ENCODE measurements around the gene TAS2R43. TPM values are rescaled to one million over a fixed set of nuclear protein-coding genes. Genes with fewer than 3 reads are reported as not detected.
"Not testable (repeated sequence)": the region's sequence is repeated elsewhere in the genome, so short reads cannot be mapped to it uniquely, and the experiment has no call there.

TAS2R43 gene
- under 1 TPM; 0.48 to 0.97 TPM for total RNA-seq

- DNase-seq: no peak
- Mint-ChIP-seq H3K4me1 (ENCODE audit: low read depth) (no peaks in the 10 kb centered on the region), H3K36me3 (ENCODE audit: insufficient read depth in 2 of 2) (peaks cover 2 to 8% of the 10 kb centered on the region in 2 donors), H3K9me3 (no peaks in the 10 kb centered on the region), H3K4me3 (no peak within 1 kb of the TSS), H3K27me3 (ENCODE audit: low read depth) (no peaks in the 10 kb centered on the region), H3K27ac (no peak within 1 kb of the TSS)
- ATAC-seq (replicated peaks in 1 of 2): no peak
Observed at GRCh38 chr12:11092128-11092527, at the start of gene TAS2R43. Gene TAS2R43, minus strand, starts transcription at chr12:11092313. Its CDS starts 84 bp downstream, at chr12:11092229.

- peaks cover 0 to 5% of the 10 kb centered on the region in 2 donors for H3K9me3 Mint-ChIP-seq
- no peak overlapping the region for H3K4me3 Mint-ChIP-seq
- ATAC-seq (replicated peaks in 1 of 2) (peak; percentile 77 to 92), DNase-seq (no peak)
- peak overlapping the region; percentile 47 for H3K27ac Mint-ChIP-seq
- H3K27me3 Mint-ChIP-seq (ENCODE audit: low read depth): no peaks in the 10 kb centered on the region
- H3K36me3 Mint-ChIP-seq (ENCODE audit: insufficient read depth in 2 of 2): peaks cover 4 to 10% of the 10 kb centered on the region in 2 donors
- peaks cover 32% of the 10 kb centered on the region for H3K4me1 Mint-ChIP-seq (ENCODE audit: low read depth)
Observed at GRCh38 chr12:11136075-11136474, 44.0 kb upstream of the TAS2R43 start.

GRCh38 chr12:11134305-11134704 lies 42.2 kb upstream of the TAS2R43 start, which contains the start of gene TAS2R30:
Gene TAS2R30, minus strand, starts transcription at chr12:11134644. Its CDS starts 400 bp downstream, at chr12:11134244.
- peak within 1 kb of the TSS; percentile 3 for H3K27ac Mint-ChIP-seq
- peaks cover 0 to 4% of the 10 kb centered on the region in 2 donors for H3K9me3 Mint-ChIP-seq
- ATAC-seq (replicated peaks in 1 of 2) (peak in 1 of 2 donors; percentile 26), DNase-seq (no peak)
- no peaks in the 10 kb centered on the region for H3K27me3 Mint-ChIP-seq (ENCODE audit: low read depth)
- peaks cover 0 to 7% of the 10 kb centered on the region in 2 donors for H3K36me3 Mint-ChIP-seq (ENCODE audit: insufficient read depth in 2 of 2)
- H3K4me3 Mint-ChIP-seq: no peak within 1 kb of the TSS
- H3K4me1 Mint-ChIP-seq (ENCODE audit: low read depth): peaks cover 32% of the 10 kb centered on the region

GRCh38 chr12:11133816-11134215 lies 41.7 kb upstream of the TAS2R43 start:
- Mint-ChIP-seq H3K27ac (no peak overlapping the region), H3K4me1 (ENCODE audit: low read depth) (peaks cover 32% of the 10 kb centered on the region), H3K9me3 (peaks cover 0 to 2% of the 10 kb centered on the region in 2 donors), H3K27me3 (ENCODE audit: low read depth) (no peaks in the 10 kb centered on the region), H3K4me3 (no peak overlapping the region), H3K36me3 (ENCODE audit: insufficient read depth in 2 of 2) (peaks cover 0 to 9% of the 10 kb centered on the region in 2 donors)
- no peak for ATAC-seq (replicated peaks in 1 of 2)
- DNase-seq: no peak

- Mint-ChIP-seq H3K4me3 (no peak overlapping the region), H3K27ac (no peak overlapping the region), H3K27me3 (ENCODE audit: low read depth) (no peaks in the 10 kb centered on the region), H3K9me3 (peaks cover 0 to 2% of the 10 kb centered on the region in 2 donors), H3K4me1 (ENCODE audit: low read depth) (peaks cover 32% of the 10 kb centered on the region), H3K36me3 (ENCODE audit: insufficient read depth in 2 of 2) (peaks cover 0 to 11% of the 10 kb centered on the region in 2 donors)
- no peak for ATAC-seq (replicated peaks in 1 of 2)
- no peak for DNase-seq
Observed at GRCh38 chr12:11133162-11133561, 41.0 kb upstream of the TAS2R43 start.

GRCh38 chr12:11130999-11131398 lies 38.9 kb upstream of the TAS2R43 start:
- H3K36me3 Mint-ChIP-seq (ENCODE audit: insufficient read depth in 2 of 2): peaks cover 2 to 18% of the 10 kb centered on the region in 2 donors
- DNase-seq: no peak
- ATAC-seq (replicated peaks in 1 of 2): no peak
- no peak overlapping the region for H3K4me3 Mint-ChIP-seq
- no peaks in the 10 kb centered on the region for H3K27me3 Mint-ChIP-seq (ENCODE audit: low read depth)
- peaks cover 1 to 5% of the 10 kb centered on the region in 2 donors for H3K9me3 Mint-ChIP-seq
- H3K27ac Mint-ChIP-seq: no peak overlapping the region
- H3K4me1 Mint-ChIP-seq (ENCODE audit: low read depth): peaks cover 19% of the 10 kb centered on the region

- Mint-ChIP-seq H3K27me3 (ENCODE audit: low read depth) (no peaks in the 10 kb centered on the region), H3K9me3 (peaks cover 1 to 5% of the 10 kb centered on the region in 2 donors), H3K36me3 (ENCODE audit: insufficient read depth in 2 of 2) (peaks cover 2 to 18% of the 10 kb centered on the region in 2 donors), H3K4me3 (no peak overlapping the region), H3K27ac (no peak overlapping the region), H3K4me1 (ENCODE audit: low read depth) (peaks cover 13% of the 10 kb centered on the region)
- ATAC-seq (replicated peaks in 1 of 2) (no peak), DNase-seq (no peak)
Observed at GRCh38 chr12:11130382-11130781, 38.3 kb upstream of the TAS2R43 start.

GRCh38 chr12:11114130-11114529 lies 22.0 kb upstream of the TAS2R43 start:
- Mint-ChIP-seq H3K9me3 (peaks cover 18 to 24% of the 10 kb centered on the region in 2 donors), H3K4me1 (ENCODE audit: low read depth) (peaks cover 12% of the 10 kb centered on the region), H3K36me3 (ENCODE audit: insufficient read depth in 2 of 2) (peaks cover 39 to 62% of the 10 kb centered on the region in 2 donors)
- not testable (repeated sequence) for H3K27ac Mint-ChIP-seq; H3K27me3 Mint-ChIP-seq (ENCODE audit: low read depth); ATAC-seq (replicated peaks in 1 of 2); DNase-seq; H3K4me3 Mint-ChIP-seq

- peaks cover 15 to 24% of the 10 kb centered on the region in 2 donors for H3K9me3 Mint-ChIP-seq
- not testable (repeated sequence) for H3K27me3 Mint-ChIP-seq (ENCODE audit: low read depth); DNase-seq; H3K4me3 Mint-ChIP-seq; ATAC-seq (replicated peaks in 1 of 2)
- peaks cover 43 to 72% of the 10 kb centered on the region in 2 donors for H3K36me3 Mint-ChIP-seq (ENCODE audit: insufficient read depth in 2 of 2)
- H3K4me1 Mint-ChIP-seq (ENCODE audit: low read depth): peaks cover 16% of the 10 kb centered on the region
- H3K27ac Mint-ChIP-seq: peak overlapping the region; percentile 6
Observed at GRCh38 chr12:11111213-11111612, 19.1 kb upstream of the TAS2R43 start.

- Mint-ChIP-seq H3K9me3 (peaks cover 17 to 22% of the 10 kb centered on the region in 2 donors), H3K4me3 (no peak overlapping the region), H3K36me3 (ENCODE audit: insufficient read depth in 2 of 2) (peaks cover 44 to 58% of the 10 kb centered on the region in 2 donors), H3K27me3 (ENCODE audit: low read depth) (no peaks in the 10 kb centered on the region), H3K4me1 (ENCODE audit: low read depth) (peaks cover 16% of the 10 kb centered on the region), H3K27ac (no peak overlapping the region)
- DNase-seq (no peak), ATAC-seq (replicated peaks in 1 of 2) (no peak)
Observed at GRCh38 chr12:11108862-11109261, 16.7 kb upstream of the TAS2R43 start.

GRCh38 chr12:11107719-11108118 lies 15.6 kb upstream of the TAS2R43 start:
- ATAC-seq (replicated peaks in 1 of 2) (no peak), DNase-seq (no peak)
- H3K27ac Mint-ChIP-seq: peak overlapping the region; percentile 20
- H3K4me3 Mint-ChIP-seq: no peak overlapping the region
- no peaks in the 10 kb centered on the region for H3K27me3 Mint-ChIP-seq (ENCODE audit: low read depth)
- H3K36me3 Mint-ChIP-seq (ENCODE audit: insufficient read depth in 2 of 2): peaks cover 44 to 52% of the 10 kb centered on the region in 2 donors
- H3K9me3 Mint-ChIP-seq: peaks cover 14 to 16% of the 10 kb centered on the region in 2 donors
- peaks cover 16% of the 10 kb centered on the region for H3K4me1 Mint-ChIP-seq (ENCODE audit: low read depth)

- Mint-ChIP-seq H3K9me3 (peaks cover 8 to 10% of the 10 kb centered on the region in 2 donors), H3K4me3 (no peak overlapping the region), H3K27ac (no peak overlapping the region), H3K36me3 (ENCODE audit: insufficient read depth in 2 of 2) (peaks cover 34 to 46% of the 10 kb centered on the region in 2 donors), H3K4me1 (ENCODE audit: low read depth) (peaks cover 13% of the 10 kb centered on the region), H3K27me3 (ENCODE audit: low read depth) (no peaks in the 10 kb centered on the region)
- DNase-seq: no peak
- ATAC-seq (replicated peaks in 1 of 2): no peak
Observed at GRCh38 chr12:11106288-11106687, 14.2 kb upstream of the TAS2R43 start.

- Mint-ChIP-seq H3K4me3 (no peak overlapping the region), H3K4me1 (ENCODE audit: low read depth) (peaks cover 9% of the 10 kb centered on the region), H3K27ac (no peak overlapping the region), H3K36me3 (ENCODE audit: insufficient read depth in 2 of 2) (peaks cover 28 to 38% of the 10 kb centered on the region in 2 donors), H3K27me3 (ENCODE audit: low read depth) (no peaks in the 10 kb centered on the region), H3K9me3 (peaks cover 3 to 7% of the 10 kb centered on the region in 2 donors)
- DNase-seq (no peak), ATAC-seq (replicated peaks in 1 of 2) (no peak)
Observed at GRCh38 chr12:11105546-11105945, 13.4 kb upstream of the TAS2R43 start.

GRCh38 chr12:11094910-11095309 lies 2.8 kb upstream of the TAS2R43 start:
- DNase-seq; H3K27ac Mint-ChIP-seq; H3K4me1 Mint-ChIP-seq (ENCODE audit: low read depth); H3K4me3 Mint-ChIP-seq; H3K9me3 Mint-ChIP-seq; H3K27me3 Mint-ChIP-seq (ENCODE audit: low read depth): not testable (repeated sequence)
- ATAC-seq (replicated peaks in 1 of 2): peak; percentile 40 to 86
- peaks cover 7 to 15% of the 10 kb centered on the region in 2 donors for H3K36me3 Mint-ChIP-seq (ENCODE audit: insufficient read depth in 2 of 2)

Measured in activated T-cell treated with anti-CD3 and anti-CD28 coated beads, Interleukin-2, amount 50 U/mL, for 72 hours (primary cell).